Measurements from ENCODE around the gene USH1C. TPM values are rescaled to one million over a fixed set of nuclear protein-coding genes. Genes with fewer than 3 reads are reported as not detected.

The USH1C gene
- total RNA-seq, 2 donors from 2014 or later, result 0.68 TPM; not detected in 1

DNA sequence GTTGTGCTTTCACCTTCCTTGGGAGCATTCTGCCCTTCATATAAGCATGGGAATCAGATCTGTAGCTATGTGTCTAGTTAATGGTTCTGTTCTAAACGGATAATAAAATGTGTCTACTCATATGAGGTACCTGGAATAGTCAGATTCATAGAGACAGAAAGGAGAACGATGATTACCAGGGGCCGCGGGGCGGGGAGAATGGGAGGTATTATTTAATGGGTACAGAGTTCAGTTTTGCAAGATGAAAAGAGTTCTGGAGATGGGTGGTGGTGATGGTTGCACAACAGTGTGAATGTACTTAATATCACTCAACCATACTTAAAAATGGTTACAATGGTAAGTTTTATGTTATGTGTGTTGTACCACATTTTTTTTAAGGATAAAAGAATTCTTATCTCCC lies 57.6 kb downstream of the USH1C start:
- H3K9me3 ChIP-seq, result no peaks in the 10 kb centered on the region
- no peak overlapping the region for H3K27ac ChIP-seq
- DNase-seq (ENCODE audit: low spot score) (no peak), ATAC-seq (ENCODE audit: insufficient number of reproducible peaks, low FRiP score, low read depth) (no peak)
- no peak for TF ChIP-seq CTCF (IDR thresholded peaks at IDR 0.05)
- H3K27me3 ChIP-seq (replicated peaks; ENCODE audit: insufficient read depth), result no peaks in the 10 kb centered on the region
- no peaks in the 10 kb centered on the region for H3K4me1 ChIP-seq (ENCODE audit: control insufficient read depth in 1 of 2, low read depth in 2 of 2)
- no peaks in the 10 kb centered on the region for H3K36me3 ChIP-seq
- no peak overlapping the region for H3K4me3 ChIP-seq

DNA sequence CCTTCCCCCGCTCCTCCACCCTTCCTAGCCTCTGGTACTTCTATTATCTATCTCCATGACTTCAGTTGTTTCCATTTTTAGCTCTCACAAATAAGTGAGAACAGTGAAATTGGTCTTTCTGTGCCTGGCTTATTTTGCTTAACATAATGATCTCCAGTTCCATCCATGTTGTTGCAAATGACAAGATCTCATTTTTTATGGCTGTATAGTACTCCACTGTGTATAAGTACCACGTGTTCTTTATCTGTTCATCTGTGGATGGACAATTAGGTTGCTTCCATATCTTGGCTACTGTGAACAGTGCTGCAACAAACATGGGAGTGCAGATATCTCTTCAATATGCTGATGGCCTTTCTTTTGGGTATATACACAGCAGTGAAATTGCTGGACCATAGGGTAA lies 60.7 kb downstream of the USH1C start:
- Histone ChIP-seq H3K9me3 (no peaks in the 10 kb centered on the region), H3K27ac (no peak overlapping the region), H3K4me3 (no peak overlapping the region), H3K36me3 (no peaks in the 10 kb centered on the region), H3K4me1 (ENCODE audit: control insufficient read depth in 1 of 2, low read depth in 2 of 2) (no peaks in the 10 kb centered on the region), H3K27me3 (replicated peaks; ENCODE audit: insufficient read depth) (no peaks in the 10 kb centered on the region)
- ATAC-seq (ENCODE audit: insufficient number of reproducible peaks, low FRiP score, low read depth), result no peak
- no peak for TF ChIP-seq CTCF (IDR thresholded peaks at IDR 0.05)
- DNase-seq (ENCODE audit: low spot score), result no peak

GRCh38 chr11:17481905-17482304 lies 62.3 kb downstream of the USH1C start:
- no peak for ATAC-seq (ENCODE audit: insufficient number of reproducible peaks, low FRiP score, low read depth)
- H3K9me3 ChIP-seq, result no peaks in the 10 kb centered on the region
- no peaks in the 10 kb centered on the region for H3K27me3 ChIP-seq (replicated peaks; ENCODE audit: insufficient read depth)
- no peaks in the 10 kb centered on the region for H3K36me3 ChIP-seq
- no peak for TF ChIP-seq CTCF (IDR thresholded peaks at IDR 0.05)
- no peak overlapping the region for H3K4me3 ChIP-seq
- no peak overlapping the region for H3K27ac ChIP-seq
- no peaks in the 10 kb centered on the region for H3K4me1 ChIP-seq (ENCODE audit: control insufficient read depth in 1 of 2, low read depth in 2 of 2)
- DNase-seq (ENCODE audit: low spot score), result no peak

- no peak for TF ChIP-seq CTCF (IDR thresholded peaks at IDR 0.05)
- DNase-seq (ENCODE audit: low spot score) (no peak), ATAC-seq (ENCODE audit: insufficient number of reproducible peaks, low FRiP score, low read depth) (no peak)
- Histone ChIP-seq H3K9me3 (no peaks in the 10 kb centered on the region), H3K27me3 (replicated peaks; ENCODE audit: insufficient read depth) (no peaks in the 10 kb centered on the region), H3K36me3 (no peaks in the 10 kb centered on the region), H3K27ac (no peak overlapping the region), H3K4me1 (ENCODE audit: control insufficient read depth in 1 of 2, low read depth in 2 of 2) (peaks cover 0 to 6% of the 10 kb centered on the region in 2 donors), H3K4me3 (no peak overlapping the region)
Observed at GRCh38 chr11:17479284-17480214, 64.7 kb downstream of the USH1C start.

GRCh38 chr11:17478070-17478469 lies 66.1 kb downstream of the USH1C start:
- no peak for TF ChIP-seq CTCF (IDR thresholded peaks at IDR 0.05)
- Histone ChIP-seq H3K27me3 (replicated peaks; ENCODE audit: insufficient read depth) (no peaks in the 10 kb centered on the region), H3K4me3 (no peak overlapping the region), H3K27ac (no peak overlapping the region), H3K4me1 (ENCODE audit: control insufficient read depth in 1 of 2, low read depth in 2 of 2) (peaks cover 0 to 6% of the 10 kb centered on the region in 2 donors), H3K9me3 (no peaks in the 10 kb centered on the region), H3K36me3 (no peaks in the 10 kb centered on the region)
- no peak for DNase-seq (ENCODE audit: low spot score)
- ATAC-seq (ENCODE audit: insufficient number of reproducible peaks, low FRiP score, low read depth), result no peak
